PC-9 (cell line): ENCODE measurements around the gene VPS13D. TPM values are rescaled to one million over a fixed set of nuclear protein-coding genes. Genes with fewer than 3 reads are reported as not detected.

ENCODE experiments used
- BruUV-seq: library from RNA; stranded (reverse); fragments of 400-500 nt; replicated peaks from 2 replicates; lab custom pipeline; 2021; lab: Mats Ljungman, UMichigan
- CTCF ChIA-PET: fragments of 300-600 bp; sonication (Branson Sonifier 250); formaldehyde crosslinking; loops from one replicate; lab custom pipeline; 2022; ENCODE audit warnings: antibody characterized with exemption; lab: Charles Lee
- POLR2A ChIA-PET: fragments of 300-600 bp; sonication (Branson Sonifier 250); formaldehyde crosslinking; loops from one replicate; lab custom pipeline; 2022; ENCODE audit warnings: antibody characterized with exemption; ENCODE audit not compliant: unreplicated experiment; lab: Charles Lee
- DNase-seq, 2 experiments: peaks; one replicate each; pipeline versions ENCODE4 v3.0.0 to v3.0.0-alpha.2; 2015 to 2022; ENCODE audit warnings: mixed read lengths in 1 of 2
- H2AFZ ChIP-seq: fragments of 200-600 bp; sonication (generic); 2 replicates; pipeline ENCODE4 v1.8.1; 2017; ENCODE audit warnings: antibody characterized with exemption
- H3F3A ChIP-seq: fragments of 200-600 bp; sonication (generic); 2 replicates; pipeline ENCODE4 v1.8.1; 2017; ENCODE audit warnings: antibody characterized with exemption, mild to moderate bottlenecking, low read depth; ENCODE audit not compliant: insufficient read depth
- H3K27ac ChIP-seq: fragments of 200-600 bp; sonication (generic); 2 replicates; pipeline ENCODE4 v1.6.1; 2016; ENCODE audit warnings: mixed run types
- H3K27me3 ChIP-seq: fragments of 200-600 bp; sonication (generic); 2 replicates; pipeline ENCODE4 v1.6.1; 2016; ENCODE audit warnings: low read depth, mixed run types; ENCODE audit not compliant: insufficient read depth
- H3K36me3 ChIP-seq: fragments of 200-600 bp; sonication (generic); 2 replicates; pipeline ENCODE4 v1.6.1; 2016; ENCODE audit warnings: low read depth, mixed run types
- H3K4me1 ChIP-seq: fragments of 200-600 bp; sonication (generic); replicated peaks from 2 replicates; pipeline ENCODE4 v1.6.1; 2016; ENCODE audit warnings: mixed run types; ENCODE audit not compliant: insufficient read depth
- H3K4me2 ChIP-seq: fragments of 200-600 bp; sonication (generic); 2 replicates; pipeline ENCODE4 v1.6.1; 2017; ENCODE audit warnings: mixed run types
- H3K4me3 ChIP-seq: fragments of 200-600 bp; sonication (generic); 2 replicates; pipeline ENCODE4 v1.6.1; 2016; ENCODE audit warnings: mixed run types
- H3K79me2 ChIP-seq: fragments of 200-600 bp; sonication (generic); 2 replicates; pipeline ENCODE4 v1.6.1; 2017; ENCODE audit warnings: low read depth, mixed run types
- H3K9me2 ChIP-seq: fragments of 200-600 bp; sonication (generic); 2 replicates; pipeline ENCODE4 v1.8.1; 2017; ENCODE audit warnings: mild to moderate bottlenecking; ENCODE audit not compliant: insufficient read depth
- H3K9me3 ChIP-seq: fragments of 200-600 bp; sonication (generic); 2 replicates; pipeline ENCODE4 v1.8.1; 2016; ENCODE audit warnings: low read depth; ENCODE audit not compliant: insufficient read depth
- H4K20me1 ChIP-seq: fragments of 200-600 bp; sonication (generic); 2 replicates; pipeline ENCODE4 v1.8.1; 2017; ENCODE audit not compliant: insufficient read depth
- CTCF ChIP-seq: fragments of 200-600 bp; sonication (generic); conservative IDR thresholded peaks from 2 replicates; pipeline ENCODE4 v1.6.1; 2017; ENCODE audit warnings: mixed run types, antibody characterized with exemption, mild to moderate bottlenecking, moderate library complexity
- EZH2 ChIP-seq: fragments of 200-600 bp; sonication (generic); IDR thresholded peaks from 2 replicates; pipeline ENCODE4 v1.8.0; 2017; ENCODE audit warnings: antibody characterized with exemption, low read depth
- intact Hi-C: fragments of 100-400 bp; cut with micrococcal nuclease; formaldehyde crosslinking; loops from one replicate; pipeline ENCODE4 v1.10.0; 2022; ENCODE audit not compliant: unreplicated experiment
- total RNA-seq: library from RNA; stranded (reverse); gene quantifications from 2 replicates; pipeline ENCODE4 v1.2.3, GENCODE V29; 2021

The VPS13D gene
- total RNA-seq, 1 experiment from 2014 or later: 36.2 TPM

GRCh38 chr1:12269351-12269750 is 39.5 kb downstream of the VPS13D start:
- no peak for DNase-seq
- no peak for TF ChIP-seq CTCF
- no peak for TF ChIP-seq EZH2
- Histone ChIP-seq H3K9me2 (no peaks in the 10 kb centered on the region), H3K4me3 (no peak overlapping the region), H3K27ac (no peak overlapping the region), H3K79me2 (no peaks in the 10 kb centered on the region), H4K20me1 (no peaks in the 10 kb centered on the region), H3F3A (no peaks in the 10 kb centered on the region), H3K4me1 (no peaks in the 10 kb centered on the region), H3K27me3 (no peaks in the 10 kb centered on the region), H2AFZ (no peak overlapping the region), H3K4me2 (no peak overlapping the region), H3K36me3 (no peaks in the 10 kb centered on the region; the same call in 1 of the 2 replicates), H3K9me3 (no peaks in the 10 kb centered on the region)
- ChIA-PET POLR2A (no interaction called here), CTCF (no interaction called here)
- BruUV-seq: no TSS peak
- intact Hi-C loops: loop anchor here (5.0 kb wide), 1 partner anchor 52 kb away; no protein-coding TSS in a partner anchor

- Histone ChIP-seq H3K27me3 (no peaks in the 10 kb centered on the region), H3K79me2 (no peaks in the 10 kb centered on the region), H3K9me2 (no peaks in the 10 kb centered on the region), H3K9me3 (no peaks in the 10 kb centered on the region), H3K27ac (no peak overlapping the region), H3K4me1 (no peaks in the 10 kb centered on the region), H3F3A (no peaks in the 10 kb centered on the region), H3K4me3 (no peak overlapping the region), H4K20me1 (no peaks in the 10 kb centered on the region), H3K4me2 (no peak overlapping the region), H2AFZ (no peak overlapping the region), H3K36me3 (no peaks in the 10 kb centered on the region; the same call in 1 of the 2 replicates)
- POLR2A ChIA-PET: no interaction called here
- intact Hi-C loops: loop anchor here (10.0 kb wide), 1 partner anchor 504 kb away; the partner anchor contains the start of gene PRAMEF12
- CTCF ChIA-PET: interaction anchor here (0.6 kb wide), 2 partner anchors 27 to 380 kb away, joined by 4 read pairs; no protein-coding TSS in a partner anchor
- BruUV-seq: no TSS peak
- DNase-seq: no peak
- no peak for TF ChIP-seq CTCF
- TF ChIP-seq EZH2: no peak
Measured at GRCh38 chr1:12271033-12271432, 41.2 kb downstream of the VPS13D start.

- Histone ChIP-seq H3K9me3 (no peaks in the 10 kb centered on the region), H3K27ac (no peak overlapping the region), H3K27me3 (no peaks in the 10 kb centered on the region), H2AFZ (no peak overlapping the region), H3K79me2 (no peaks in the 10 kb centered on the region), H3K9me2 (no peaks in the 10 kb centered on the region), H3F3A (no peaks in the 10 kb centered on the region), H3K4me3 (no peak overlapping the region), H4K20me1 (no peaks in the 10 kb centered on the region), H3K4me1 (no peaks in the 10 kb centered on the region), H3K36me3 (peaks cover 4% of the 10 kb centered on the region; the same call in 1 of the 2 replicates), H3K4me2 (no peak overlapping the region)
- BruUV-seq: no TSS peak
- POLR2A ChIA-PET: no interaction called here
- intact Hi-C loops: loop anchor here (10.0 kb wide), 1 partner anchor 502 kb away; the partner anchor contains the start of gene PRAMEF12
- TF ChIP-seq CTCF (no peak), EZH2 (no peak)
- CTCF ChIA-PET: no interaction called here
- DNase-seq: no peak
Measured at GRCh38 chr1:12272770-12273169, 42.9 kb downstream of the VPS13D start.
